DMS153 (cell line): Measurements from ENCODE around the gene KDR.
A peak's percentile ranks its signal among the peaks of the same experiment; 100 is the strongest.

Source experiments
- DNase-seq: peaks from one replicate; lab custom pipeline; 2025; lab: John Stamatoyannopoulos, UW

KDR gene

DNA sequence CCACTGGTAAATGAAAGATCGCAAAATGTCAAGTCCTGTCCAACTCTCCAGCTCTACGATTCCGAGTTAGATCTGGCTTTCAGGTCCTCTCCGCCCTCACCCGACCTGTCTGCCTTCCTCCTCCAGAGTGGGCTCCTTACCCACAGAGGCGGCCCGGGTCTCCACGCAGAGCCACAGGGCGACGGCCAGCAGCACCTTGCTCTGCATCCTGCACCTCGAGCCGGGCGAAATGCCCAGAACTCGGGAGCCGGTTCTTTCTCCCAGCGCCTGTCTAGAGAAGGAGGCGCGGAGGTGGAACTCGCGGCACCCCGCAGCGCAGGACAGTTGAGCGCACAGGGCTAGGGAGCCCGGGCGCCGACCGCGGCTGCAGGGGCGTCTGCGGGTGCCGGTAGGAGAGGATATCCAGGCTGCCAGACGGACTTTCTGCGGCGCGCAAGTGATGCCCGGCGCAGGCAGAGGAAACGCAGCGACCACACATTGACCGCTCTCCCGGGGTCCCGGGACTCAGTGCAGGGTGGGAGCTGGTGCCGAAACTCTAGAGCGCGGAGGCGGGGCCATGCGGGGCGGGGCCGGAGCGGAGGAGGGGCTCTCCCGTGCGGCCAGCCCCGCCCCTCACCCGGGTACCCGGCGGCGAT, at the start of gene KDR:
TSS of gene KDR (minus strand) at position 509 of the 635 bp plus-strand sequence. CDS start at position 207, 302 bp downstream.
- DNase-seq = peak; percentile 26

DNA sequence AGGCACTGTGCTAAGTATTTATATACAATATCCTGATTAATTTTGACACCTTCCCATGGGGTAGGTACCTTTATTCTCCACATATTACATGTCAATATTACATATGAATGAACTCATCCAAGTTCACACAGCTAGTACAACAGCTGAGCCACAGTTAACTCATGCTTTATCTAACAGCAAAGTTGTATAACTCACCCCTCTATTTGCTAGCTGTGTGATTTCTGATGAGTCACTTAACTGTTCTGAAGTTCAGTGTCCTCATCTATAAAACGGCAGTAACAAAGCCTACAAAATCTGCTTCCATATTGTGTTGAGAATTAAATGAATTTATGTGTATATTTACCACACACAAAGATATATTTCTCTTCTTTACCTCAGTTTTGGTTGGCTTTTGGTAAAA, 48.2 kb upstream of the KDR start:
- DNase-seq = no peak

DNA sequence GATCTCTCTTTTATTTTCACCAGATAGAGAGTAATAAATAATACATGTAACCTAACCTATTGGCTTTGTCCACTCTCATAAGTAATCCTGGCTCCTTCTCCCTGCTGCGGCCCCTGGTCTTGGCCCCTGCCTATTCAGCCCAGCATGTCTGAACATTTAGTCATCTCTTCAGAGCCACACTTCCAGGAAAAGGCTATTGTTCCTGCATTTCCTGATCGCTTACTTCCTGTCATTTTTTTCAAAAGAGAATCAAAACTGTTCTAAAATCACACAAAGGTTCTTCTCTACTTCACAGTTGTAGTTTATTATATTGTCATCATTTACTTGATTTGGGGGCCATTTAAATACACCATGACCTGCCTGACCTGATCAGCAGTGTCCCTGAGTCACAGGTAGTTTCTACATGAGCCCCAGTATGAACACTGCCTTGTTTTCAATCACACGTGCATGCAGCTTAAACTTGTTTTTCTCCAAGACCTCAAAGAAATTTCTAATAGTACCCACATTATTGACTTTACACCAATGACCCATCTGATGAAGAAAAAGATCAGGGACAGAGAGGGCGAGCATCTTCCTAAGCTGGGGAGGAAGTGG, 47.4 kb upstream of the KDR start:
- DNase-seq = peak; percentile 16

DNA sequence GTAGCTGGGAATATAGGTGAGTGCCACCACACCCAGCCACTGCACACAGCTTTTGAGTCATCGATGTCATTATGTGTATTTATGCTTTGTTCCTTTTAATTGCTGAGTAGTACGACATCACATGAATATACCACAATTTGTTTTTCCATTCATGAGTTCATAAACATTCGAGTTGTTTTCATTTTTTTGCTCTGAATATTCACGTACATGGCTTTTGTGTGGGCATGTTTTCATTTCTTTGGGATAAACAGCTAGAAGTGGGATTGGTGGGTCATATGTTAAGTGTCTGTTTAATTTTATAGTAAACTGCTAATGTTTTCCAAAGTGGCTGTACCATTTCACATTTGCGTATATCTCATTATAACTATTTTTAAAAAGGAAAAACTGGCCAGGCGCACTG, 45.1 kb upstream of the KDR start:
- DNase-seq = peak; percentile 3

- DNase-seq = peak; percentile 61
These were observed 44.1 kb upstream of the KDR start for GRCh38 chr4:55169352-55169961.

DNA sequence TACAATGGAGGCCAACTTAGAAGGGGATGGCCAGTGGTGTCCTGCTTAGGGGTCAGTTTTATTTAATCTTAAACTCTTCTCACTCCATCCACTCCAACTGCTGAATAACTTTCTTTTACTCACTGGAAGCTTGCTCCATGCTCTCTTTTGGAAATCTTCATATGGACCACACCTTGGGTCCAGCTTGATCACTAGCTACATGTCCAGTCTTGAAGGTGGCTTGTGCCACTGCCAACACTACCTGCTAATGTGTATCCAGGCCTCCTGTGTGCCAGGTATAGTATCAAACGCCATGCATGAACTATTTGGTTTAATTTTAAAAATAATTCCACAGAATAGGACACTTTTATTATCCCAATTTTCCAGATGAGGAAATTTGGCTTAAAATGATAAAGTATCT, 37.0 kb upstream of the KDR start:
- no peak for DNase-seq

DNA sequence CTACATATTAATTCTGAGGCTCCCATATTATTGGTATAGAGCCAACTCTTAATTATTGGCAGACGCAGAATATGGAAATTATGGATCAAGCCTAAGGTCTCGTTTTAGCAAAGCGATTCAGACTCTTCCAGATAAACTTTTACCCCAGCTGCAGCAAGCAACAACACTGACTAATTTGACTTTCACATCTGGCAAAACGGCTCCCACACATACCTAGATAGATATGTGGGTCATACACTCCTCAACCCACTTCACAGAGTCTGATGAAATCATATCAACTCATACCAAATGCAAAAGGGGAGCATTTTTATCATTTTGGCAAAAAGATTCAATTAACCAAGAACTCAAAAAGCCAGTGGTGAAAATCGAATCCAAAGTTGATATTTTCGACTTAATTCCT, 36.3 kb upstream of the KDR start:
- DNase-seq = no peak

DNA sequence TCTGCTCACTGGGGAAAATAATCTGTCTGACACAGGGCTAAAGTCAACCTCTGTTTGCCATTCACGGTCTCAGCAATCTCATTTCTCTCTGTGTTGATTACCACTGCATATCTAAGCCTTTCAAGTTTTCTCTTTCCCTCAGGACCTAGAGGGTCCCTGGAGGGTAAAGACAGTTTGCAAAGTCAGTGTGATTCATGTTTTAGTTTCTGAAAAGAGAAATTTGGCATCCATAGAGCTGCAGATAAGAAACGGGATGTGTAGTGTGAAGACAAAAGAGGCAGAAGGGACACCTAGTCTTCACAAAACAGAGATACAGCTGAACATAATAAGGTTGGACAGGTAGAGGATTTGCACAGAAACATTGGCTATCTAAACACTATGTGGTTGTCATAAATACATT, 34.5 kb upstream of the KDR start:
- no peak for DNase-seq

DNA sequence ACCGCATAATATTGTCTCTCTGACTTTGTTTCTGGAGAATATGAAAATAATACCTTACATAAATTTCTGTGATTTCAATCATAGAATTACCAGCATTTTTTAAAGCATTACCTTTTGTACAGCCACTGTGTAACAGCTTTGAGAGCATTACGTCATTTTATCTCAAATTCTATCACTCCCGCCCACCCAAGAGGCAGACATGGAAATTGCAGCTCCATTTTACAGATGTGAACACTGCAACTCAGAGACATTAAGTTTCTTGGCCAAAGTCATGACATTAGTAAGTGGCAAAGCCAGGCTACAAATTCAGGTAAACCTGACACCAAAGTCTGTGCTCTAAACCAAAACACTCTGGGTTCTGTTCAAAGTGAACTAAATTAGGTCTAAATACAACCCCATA, 33.6 kb upstream of the KDR start:
- DNase-seq = no peak

DNA sequence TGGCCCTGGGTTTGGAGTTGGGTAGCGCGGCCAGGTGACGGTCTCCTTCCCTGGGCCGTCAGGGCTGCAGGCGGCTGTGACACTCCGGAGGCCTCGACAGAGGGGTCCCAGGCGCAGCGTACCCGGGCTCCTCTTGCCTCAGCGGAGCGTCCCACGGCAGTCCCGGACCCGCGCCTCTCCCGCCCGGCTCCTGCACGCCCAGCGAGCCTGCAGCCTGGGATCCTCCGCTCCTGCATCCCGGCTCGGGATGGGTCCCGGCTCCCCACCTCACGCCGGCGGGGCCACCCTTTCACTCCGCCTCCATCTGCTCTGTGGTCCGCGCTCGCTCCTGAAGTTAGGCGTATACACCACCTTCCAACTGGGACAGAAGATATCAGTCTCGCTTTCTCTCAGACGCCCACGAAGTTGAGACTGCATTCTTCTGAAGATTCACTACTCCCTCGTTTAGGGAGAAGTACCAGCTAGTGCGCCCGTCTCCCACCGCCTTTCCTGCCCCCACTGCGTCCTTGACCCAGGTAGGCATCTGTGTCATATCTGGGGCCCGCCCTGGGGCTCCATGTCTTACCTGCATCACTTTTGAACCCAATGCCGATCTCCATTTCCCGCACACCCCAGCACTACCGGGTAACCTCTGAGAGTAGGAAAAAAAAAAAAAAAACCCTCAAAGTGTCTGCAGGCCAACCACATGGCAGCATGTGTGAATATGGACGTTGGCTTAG, 32.3 kb upstream of the KDR start:
- DNase-seq = no peak

DNA sequence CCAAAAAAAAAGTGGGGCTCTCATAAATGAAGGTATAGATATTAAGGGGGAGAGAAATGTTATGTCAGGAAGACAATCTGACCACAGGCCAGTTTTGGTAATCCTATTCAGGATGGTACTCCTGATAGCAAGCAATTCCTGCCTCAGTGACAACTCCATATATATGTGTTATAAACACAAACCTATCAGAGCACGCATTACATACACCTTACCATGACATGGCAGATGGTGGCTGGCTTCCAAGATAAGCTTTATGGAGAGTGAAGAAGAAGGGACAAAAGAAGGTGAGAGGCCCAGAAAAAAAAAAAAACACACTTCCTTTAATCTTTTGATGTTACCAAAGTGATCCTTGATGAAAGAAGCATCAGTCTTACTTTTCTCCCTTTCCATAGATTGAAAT, 29.5 kb upstream of the KDR start:
- DNase-seq = no peak

- peak; percentile 2 for DNase-seq
These were observed 29.0 kb upstream of the KDR start for GRCh38 chr4:55154290-55154880.

DNA sequence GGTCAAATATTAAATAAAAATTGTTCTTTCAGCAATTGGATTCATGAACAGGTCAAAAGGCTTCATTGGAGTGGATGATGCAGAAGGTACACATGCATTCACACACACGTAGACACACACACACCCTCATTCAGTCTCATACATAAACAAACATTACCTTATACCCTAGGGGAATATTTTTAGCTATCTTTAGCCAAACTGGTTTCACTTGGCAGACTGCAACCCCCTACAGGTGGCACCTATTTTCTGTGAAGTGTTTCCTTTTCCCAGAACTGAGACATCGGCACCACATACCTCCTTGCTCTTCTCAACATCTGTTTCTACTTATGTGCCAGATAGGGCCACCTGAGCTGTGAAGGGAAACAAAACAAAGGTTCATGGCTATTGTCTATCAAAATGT, 18.5 kb upstream of the KDR start:
- DNase-seq = peak; percentile 88

DNA sequence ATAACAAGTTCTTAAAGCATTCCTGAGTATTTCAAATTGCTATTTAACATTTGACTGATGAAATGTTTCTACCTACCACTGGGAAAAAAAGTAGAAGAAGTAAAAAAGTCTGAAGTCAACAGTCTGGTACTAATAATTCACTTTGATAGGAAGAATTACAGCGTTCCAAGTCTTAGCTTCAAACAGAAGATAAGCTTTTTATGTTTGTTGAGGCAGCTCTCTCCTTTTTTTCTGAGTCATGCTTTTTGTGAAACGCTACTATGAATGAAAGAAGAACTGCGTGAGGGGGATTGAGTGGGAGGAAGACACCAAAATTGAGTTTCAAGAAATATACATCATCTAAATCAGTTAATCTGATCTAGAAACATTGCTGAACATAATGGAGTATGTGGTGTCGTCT, 13.0 kb upstream of the KDR start:
- DNase-seq = no peak

- DNase-seq = no peak
These were observed 11.2 kb upstream of the KDR start for GRCh38 chr4:55136634-55137033.

- DNase-seq = no peak
These were observed 8.6 kb upstream of the KDR start for GRCh38 chr4:55133951-55134350.

DNA sequence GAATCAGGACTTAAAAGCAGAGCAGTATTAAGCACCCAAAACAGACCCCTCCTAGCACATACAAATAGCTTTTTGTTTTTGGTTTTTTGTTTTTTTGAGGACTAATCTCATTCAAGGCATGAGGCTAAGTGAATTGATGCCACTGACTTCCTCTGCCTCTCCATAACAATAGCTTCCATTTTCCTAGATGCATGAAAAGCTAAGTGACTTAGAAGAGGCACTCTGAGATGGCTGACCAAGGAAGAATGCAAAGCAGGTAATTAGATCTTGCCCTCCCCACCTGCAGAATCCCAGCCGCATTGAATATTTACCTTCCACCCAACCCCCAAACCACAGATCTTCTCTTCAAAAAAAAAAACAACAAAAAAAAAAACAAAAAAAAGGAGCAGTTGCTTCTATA, 7.4 kb upstream of the KDR start:
- DNase-seq = no peak

DNA sequence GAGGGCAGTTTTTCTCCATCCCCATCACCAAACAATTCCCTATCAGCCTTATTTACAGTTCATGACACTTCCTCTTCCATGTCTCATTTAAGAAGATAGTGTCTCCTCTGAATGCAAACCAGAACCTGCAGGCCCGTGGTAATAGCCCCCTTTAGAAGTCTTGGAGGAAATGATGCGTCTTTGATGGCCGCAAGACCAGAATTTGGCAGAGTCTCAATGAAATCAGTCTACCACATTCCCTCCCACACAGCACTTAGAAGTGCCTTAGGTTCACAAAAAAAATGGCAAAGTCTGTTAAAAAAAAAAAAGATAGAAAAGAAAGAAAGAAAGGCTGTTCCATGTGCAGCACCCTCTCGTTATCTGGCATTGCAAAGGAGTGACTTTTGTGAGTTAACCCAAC, 2.1 kb upstream of the KDR start:
- no peak for DNase-seq

DNA sequence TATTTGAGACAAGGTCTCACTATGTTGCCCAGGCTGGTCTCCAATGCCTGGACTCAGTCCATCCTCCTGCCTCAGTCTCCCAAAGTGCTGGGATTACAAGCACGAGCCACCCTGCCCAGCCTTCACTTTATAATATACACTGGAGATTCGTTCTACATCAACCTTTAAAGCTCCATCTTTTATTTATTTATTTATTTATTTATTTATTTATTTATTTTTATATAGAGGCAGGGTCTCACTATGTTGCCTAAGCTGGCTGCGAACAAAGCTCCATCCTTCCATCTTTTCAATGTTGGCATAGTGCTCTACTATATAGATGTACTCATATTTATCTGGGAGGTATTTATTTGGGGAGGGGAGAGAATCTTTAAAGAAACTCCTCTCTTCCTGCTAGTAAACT, 1.7 kb upstream of the KDR start:
- no peak for DNase-seq

DNA sequence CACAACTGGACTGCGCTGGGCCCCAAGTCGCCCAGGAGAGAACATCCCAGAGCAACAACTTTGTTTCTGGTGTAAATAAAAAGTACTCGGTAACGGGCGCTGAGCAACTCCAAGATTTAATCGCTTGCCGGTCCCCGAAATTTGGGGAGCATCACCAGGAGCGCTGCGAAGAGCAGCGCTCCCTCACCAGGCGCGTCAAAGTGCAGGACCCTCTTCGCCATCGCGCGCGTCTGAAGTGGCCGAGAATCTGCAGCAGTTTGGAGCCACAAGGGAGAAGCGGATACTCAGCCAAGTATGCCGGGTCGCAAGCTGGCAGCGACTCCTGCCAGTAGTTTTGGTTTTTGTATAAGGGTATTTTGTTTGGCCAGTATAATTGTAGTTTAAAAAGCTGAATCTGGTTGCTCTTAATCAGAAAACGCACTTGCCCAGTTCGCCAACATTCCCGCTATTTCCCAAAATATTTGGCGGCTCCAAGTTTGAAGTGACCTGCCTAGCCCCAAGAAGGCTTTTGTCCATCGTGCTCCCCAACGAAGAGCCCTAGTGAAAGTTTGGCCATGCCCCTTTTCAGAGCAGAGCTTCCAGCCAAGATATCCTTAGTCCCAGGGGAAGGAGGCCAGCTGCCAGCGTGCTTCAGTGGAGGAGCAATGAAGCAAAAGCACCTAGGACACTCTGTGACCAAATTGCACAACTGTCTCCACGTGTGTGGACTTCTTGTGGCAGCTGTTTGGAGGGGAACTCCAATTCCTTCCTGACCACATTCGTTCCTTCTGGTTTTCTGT, 557 bp upstream of the KDR start:
- no peak for DNase-seq

DNA sequence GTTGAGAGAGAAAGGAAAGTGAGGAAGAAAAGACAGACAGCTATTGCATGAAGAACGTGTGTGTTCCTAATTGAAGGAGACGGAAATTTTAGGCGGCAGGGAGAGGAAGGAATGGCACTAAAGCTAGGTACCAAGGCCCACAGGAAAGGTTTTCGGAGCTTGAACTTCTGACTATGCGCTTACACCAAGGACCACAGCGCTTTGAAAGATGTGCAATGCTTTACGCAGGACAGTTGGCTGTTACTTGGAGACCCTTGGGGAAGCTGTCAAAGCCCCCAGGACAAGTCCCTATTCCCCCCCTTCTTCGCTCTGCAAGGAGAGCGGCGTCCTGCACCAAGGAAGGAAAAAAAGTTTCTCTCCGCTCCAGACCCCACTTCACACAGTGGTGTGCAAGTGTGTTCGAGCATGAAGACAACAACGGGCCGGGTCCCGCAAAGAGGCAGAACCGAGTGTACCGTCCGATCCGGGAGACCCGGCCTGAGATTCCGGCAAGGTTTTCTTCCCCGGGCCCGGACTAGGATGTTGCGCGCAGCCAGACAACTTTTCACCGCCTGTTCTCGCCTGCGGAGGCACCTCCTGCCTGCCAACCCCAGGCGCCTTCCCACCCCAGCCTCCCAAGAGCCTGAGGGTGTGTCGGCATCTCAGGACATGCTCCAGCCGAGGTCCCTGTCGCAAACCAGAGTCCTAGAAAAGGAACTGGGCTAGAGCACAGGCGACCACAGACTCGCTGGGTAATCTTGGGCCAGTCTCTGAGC, 896 bp downstream of the KDR start:
- DNase-seq = no peak
